Measurements from ENCODE around the gene TSPAN17.

Gene TSPAN17

DNA sequence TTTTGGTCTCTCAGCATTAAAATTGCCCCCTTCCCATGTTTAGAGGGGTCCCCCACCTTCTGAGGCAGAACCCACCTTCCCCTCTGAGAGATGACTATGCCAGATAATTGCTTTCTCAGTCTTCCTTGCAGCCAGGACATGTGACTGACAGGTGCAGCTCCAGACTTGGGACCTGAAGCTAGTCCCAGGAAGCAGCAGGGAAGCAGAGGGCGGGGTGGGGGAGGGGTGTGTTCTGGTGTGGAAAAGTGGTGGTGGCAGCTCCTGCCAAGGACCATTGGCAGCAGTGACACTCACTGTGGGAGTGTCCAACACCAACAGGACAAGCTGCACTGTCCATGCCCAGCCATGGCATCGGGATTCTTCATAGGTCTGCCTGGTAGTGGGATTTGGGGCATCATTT, 14.5 kb upstream of the TSPAN17 start:
- H3K36me3 ChIP-seq (ENCODE audit: control insufficient read depth, insufficient read depth, low read length, severe bottlenecking) = no peaks in the 10 kb centered on the region

DNA sequence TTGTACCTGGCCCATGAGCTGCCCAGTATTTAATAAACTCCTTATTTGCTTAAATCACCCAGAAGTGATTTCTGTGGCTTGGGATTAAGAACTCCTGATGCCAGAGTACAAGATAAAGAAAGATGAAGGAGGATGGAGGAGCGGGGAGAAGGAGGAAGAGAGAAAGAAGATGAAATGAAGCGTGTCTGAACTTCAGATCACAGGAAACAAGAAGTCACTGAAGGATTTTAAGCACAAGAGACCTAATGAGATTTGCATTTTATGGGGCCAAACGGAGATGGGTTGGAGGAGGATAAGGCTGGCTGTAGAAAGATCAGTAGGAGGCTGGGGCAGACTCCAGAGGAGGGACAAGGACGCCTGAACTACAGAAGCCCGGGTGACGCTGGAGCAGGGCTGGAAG, 13.7 kb upstream of the TSPAN17 start:
- Histone ChIP-seq H3K9ac (ENCODE audit: low read length) (no peak overlapping the region), H3K27me3 (replicated peaks; ENCODE audit: control insufficient read depth, insufficient read depth, low read length) (peaks cover 54% of the 10 kb centered on the region), H3K36me3 (ENCODE audit: control insufficient read depth, insufficient read depth, low read length, severe bottlenecking) (no peaks in the 10 kb centered on the region), H3K4me1 (ENCODE audit: control insufficient read depth, insufficient read depth, low read length) (peaks cover 6% of the 10 kb centered on the region), H3K9me3 (ENCODE audit: control insufficient read depth, low read length) (no peaks in the 10 kb centered on the region), H3K4me3 (ENCODE audit: low read length) (no peak overlapping the region)
- no peak for DNase-seq (ENCODE audit: low read depth)

More for the DNA sequence above, 14.5 kb upstream of the TSPAN17 start:
- Histone ChIP-seq H3K9ac (ENCODE audit: low read length) (no peak overlapping the region), H3K27me3 (replicated peaks; ENCODE audit: control insufficient read depth, insufficient read depth, low read length) (peaks cover 58% of the 10 kb centered on the region), H3K4me3 (ENCODE audit: low read length) (no peak overlapping the region), H3K9me3 (ENCODE audit: control insufficient read depth, low read length) (no peaks in the 10 kb centered on the region), H3K4me1 (ENCODE audit: control insufficient read depth, insufficient read depth, low read length) (peaks cover 6% of the 10 kb centered on the region)
- DNase-seq (ENCODE audit: low read depth) = no peak

DNA sequence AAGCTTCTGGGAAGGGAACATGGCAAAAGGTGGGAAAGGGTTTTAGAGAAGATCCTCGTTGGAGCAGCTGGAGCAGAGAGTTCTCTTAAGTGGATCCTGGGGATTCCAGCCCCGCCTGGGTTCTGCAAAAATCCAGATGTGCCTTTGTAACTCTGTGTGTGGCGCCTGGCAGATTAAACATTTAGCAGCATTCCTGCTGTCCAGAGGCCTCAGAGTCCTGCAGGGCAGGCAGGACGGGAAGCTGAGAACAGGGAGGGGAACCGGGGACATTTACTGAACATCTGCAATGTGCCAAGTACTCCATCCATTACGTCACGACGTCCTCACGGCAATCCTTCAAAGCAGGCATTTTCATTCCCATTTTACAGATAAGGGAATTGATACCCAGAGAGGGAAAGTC, 10.9 kb upstream of the TSPAN17 start:
- peak; percentile 24 for DNase-seq (ENCODE audit: low read depth)
- no peaks in the 10 kb centered on the region for H3K9me3 ChIP-seq (ENCODE audit: control insufficient read depth, low read length)
- no peak overlapping the region for H3K4me3 ChIP-seq (ENCODE audit: low read length)
- peaks cover 4% of the 10 kb centered on the region for H3K4me1 ChIP-seq (ENCODE audit: control insufficient read depth, insufficient read depth, low read length)
- no peaks in the 10 kb centered on the region for H3K36me3 ChIP-seq (ENCODE audit: control insufficient read depth, insufficient read depth, low read length, severe bottlenecking)
- no peak overlapping the region for H3K9ac ChIP-seq (ENCODE audit: low read length)
- peaks cover 38% of the 10 kb centered on the region for H3K27me3 ChIP-seq (replicated peaks; ENCODE audit: control insufficient read depth, insufficient read depth, low read length)

DNA sequence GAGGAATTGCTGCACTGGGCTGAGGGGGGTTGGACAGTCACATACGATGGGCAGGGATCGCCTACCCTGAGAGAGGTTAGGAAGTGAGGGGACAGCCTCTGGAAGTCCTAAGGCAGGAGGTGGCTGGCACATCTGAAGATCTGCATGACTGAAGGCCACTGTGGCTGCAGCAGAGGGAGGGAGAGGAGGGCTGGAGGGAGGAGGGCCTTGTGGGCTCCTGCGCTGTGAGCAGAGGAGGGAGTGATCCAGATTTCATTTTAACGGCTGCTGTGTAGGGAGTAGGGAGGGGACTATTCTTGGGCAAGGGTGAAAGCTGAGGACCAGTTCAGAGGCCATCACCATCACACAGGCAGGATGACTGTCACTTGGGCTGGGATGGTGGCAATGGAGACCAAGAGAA, 9.7 kb upstream of the TSPAN17 start:
- no peak overlapping the region for H3K9ac ChIP-seq (ENCODE audit: low read length)
- peaks cover 4% of the 10 kb centered on the region for H3K4me1 ChIP-seq (ENCODE audit: control insufficient read depth, insufficient read depth, low read length)
- no peaks in the 10 kb centered on the region for H3K9me3 ChIP-seq (ENCODE audit: control insufficient read depth, low read length)
- H3K27me3 ChIP-seq (replicated peaks; ENCODE audit: control insufficient read depth, insufficient read depth, low read length) = peaks cover 27% of the 10 kb centered on the region
- no peaks in the 10 kb centered on the region for H3K36me3 ChIP-seq (ENCODE audit: control insufficient read depth, insufficient read depth, low read length, severe bottlenecking)
- no peak for DNase-seq (ENCODE audit: low read depth)
- H3K4me3 ChIP-seq (ENCODE audit: low read length) = no peak overlapping the region

DNA sequence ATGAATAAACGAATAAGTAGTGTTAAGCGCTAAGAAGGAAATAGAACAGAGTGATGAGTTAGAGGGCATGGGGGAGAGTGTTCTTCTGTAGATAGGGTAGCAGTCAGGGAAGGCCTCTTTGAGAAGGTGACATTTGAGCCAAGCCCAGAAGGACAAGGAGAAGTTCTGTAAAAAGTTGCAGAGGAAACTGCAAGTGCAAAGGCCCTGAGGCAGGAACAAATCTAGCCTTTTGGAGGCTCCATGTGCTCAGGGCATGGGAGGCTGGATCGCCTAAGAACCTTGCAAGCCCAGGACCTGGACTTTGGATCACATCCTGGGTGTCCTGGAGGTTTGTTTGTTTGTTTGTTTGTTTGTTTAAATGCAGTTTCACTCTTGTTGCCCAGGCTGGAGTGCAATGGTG, 8.8 kb upstream of the TSPAN17 start:
- Histone ChIP-seq H3K4me3 (ENCODE audit: low read length) (no peak overlapping the region), H3K36me3 (ENCODE audit: control insufficient read depth, insufficient read depth, low read length, severe bottlenecking) (no peaks in the 10 kb centered on the region), H3K4me1 (ENCODE audit: control insufficient read depth, insufficient read depth, low read length) (peaks cover 4% of the 10 kb centered on the region), H3K9ac (ENCODE audit: low read length) (no peak overlapping the region), H3K9me3 (ENCODE audit: control insufficient read depth, low read length) (no peaks in the 10 kb centered on the region), H3K27me3 (replicated peaks; ENCODE audit: control insufficient read depth, insufficient read depth, low read length) (peaks cover 18% of the 10 kb centered on the region)
- DNase-seq (ENCODE audit: low read depth) = no peak

DNA sequence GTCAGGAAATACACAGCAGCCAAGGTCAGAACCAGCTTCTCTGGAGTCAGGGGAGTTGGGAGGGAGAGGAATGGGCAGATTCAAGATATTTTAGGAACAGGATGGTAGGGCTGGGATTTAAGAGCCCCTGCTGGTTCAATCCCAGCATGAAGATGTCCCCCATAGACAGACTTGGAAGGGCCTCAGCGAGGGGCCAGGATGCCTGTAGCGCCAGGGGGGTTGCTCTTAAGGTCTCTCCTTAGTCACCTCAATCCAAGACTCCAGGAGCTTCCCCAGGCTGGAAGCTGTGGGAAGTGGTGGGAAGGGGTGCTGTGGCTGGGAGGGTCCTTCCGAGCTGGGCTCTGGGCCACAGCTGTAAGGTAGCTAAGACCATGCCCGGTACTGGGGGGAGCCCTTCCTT, 8.1 kb upstream of the TSPAN17 start:
- no peaks in the 10 kb centered on the region for H3K36me3 ChIP-seq (ENCODE audit: control insufficient read depth, insufficient read depth, low read length, severe bottlenecking)
- H3K27me3 ChIP-seq (replicated peaks; ENCODE audit: control insufficient read depth, insufficient read depth, low read length) = peaks cover 11% of the 10 kb centered on the region
- no peak overlapping the region for H3K9ac ChIP-seq (ENCODE audit: low read length)
- peaks cover 4% of the 10 kb centered on the region for H3K4me1 ChIP-seq (ENCODE audit: control insufficient read depth, insufficient read depth, low read length)
- no peak for DNase-seq (ENCODE audit: low read depth)
- no peaks in the 10 kb centered on the region for H3K9me3 ChIP-seq (ENCODE audit: control insufficient read depth, low read length)
- H3K4me3 ChIP-seq (ENCODE audit: low read length) = no peak overlapping the region

DNA sequence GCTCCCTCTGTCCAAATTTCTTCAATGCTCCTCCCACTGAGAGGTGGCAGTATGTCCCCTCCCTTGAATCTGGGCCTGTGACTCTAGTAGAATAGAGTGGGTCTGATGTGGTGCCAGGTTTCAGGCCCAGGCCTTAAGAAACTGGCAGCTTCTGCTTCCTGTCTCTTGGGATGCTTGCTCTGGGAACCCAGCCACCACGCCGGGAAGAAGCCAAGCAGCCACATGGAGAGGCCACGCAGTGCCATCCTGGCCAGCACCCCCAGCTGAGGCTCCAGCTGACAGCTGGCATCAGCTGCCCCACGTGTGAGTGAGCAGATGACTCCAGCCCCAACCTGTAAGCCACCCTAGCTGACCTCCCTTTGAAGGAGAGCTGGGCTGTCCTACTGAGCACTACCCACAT, 7.3 kb upstream of the TSPAN17 start:
- Histone ChIP-seq H3K4me3 (ENCODE audit: low read length) (no peak overlapping the region), H3K27me3 (replicated peaks; ENCODE audit: control insufficient read depth, insufficient read depth, low read length) (peaks cover 8% of the 10 kb centered on the region), H3K36me3 (ENCODE audit: control insufficient read depth, insufficient read depth, low read length, severe bottlenecking) (no peaks in the 10 kb centered on the region), H3K4me1 (ENCODE audit: control insufficient read depth, insufficient read depth, low read length) (peaks cover 4% of the 10 kb centered on the region), H3K9me3 (ENCODE audit: control insufficient read depth, low read length) (no peaks in the 10 kb centered on the region), H3K9ac (ENCODE audit: low read length) (no peak overlapping the region)
- peak; percentile 20 for DNase-seq (ENCODE audit: low read depth)

DNA sequence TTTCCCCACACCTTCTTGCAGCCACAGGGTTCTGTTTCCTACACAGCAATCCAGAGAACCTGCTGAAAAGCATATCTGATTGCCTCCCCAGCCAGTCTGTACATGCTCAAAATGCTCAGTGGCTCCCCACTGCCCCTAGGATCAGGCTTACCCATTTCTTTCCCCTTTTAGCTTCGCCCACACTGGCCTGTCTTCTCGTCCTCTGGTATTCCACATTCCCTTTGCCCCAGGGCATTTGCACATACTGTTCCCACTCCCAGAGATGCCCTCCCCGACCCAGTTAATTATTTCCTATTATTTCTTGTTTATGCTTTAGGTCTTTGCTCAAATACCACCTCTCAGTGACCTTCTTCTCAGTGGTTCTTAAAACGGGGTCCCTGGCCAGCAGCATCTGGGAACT, 6.7 kb upstream of the TSPAN17 start:
- no peak overlapping the region for H3K4me3 ChIP-seq (ENCODE audit: low read length)
- DNase-seq (ENCODE audit: low read depth) = no peak
- peaks cover 4% of the 10 kb centered on the region for H3K27me3 ChIP-seq (replicated peaks; ENCODE audit: control insufficient read depth, insufficient read depth, low read length)
- H3K36me3 ChIP-seq (ENCODE audit: control insufficient read depth, insufficient read depth, low read length, severe bottlenecking) = no peaks in the 10 kb centered on the region
- no peak overlapping the region for H3K9ac ChIP-seq (ENCODE audit: low read length)
- H3K4me1 ChIP-seq (ENCODE audit: control insufficient read depth, insufficient read depth, low read length) = peaks cover 4% of the 10 kb centered on the region
- no peaks in the 10 kb centered on the region for H3K9me3 ChIP-seq (ENCODE audit: control insufficient read depth, low read length)

DNA sequence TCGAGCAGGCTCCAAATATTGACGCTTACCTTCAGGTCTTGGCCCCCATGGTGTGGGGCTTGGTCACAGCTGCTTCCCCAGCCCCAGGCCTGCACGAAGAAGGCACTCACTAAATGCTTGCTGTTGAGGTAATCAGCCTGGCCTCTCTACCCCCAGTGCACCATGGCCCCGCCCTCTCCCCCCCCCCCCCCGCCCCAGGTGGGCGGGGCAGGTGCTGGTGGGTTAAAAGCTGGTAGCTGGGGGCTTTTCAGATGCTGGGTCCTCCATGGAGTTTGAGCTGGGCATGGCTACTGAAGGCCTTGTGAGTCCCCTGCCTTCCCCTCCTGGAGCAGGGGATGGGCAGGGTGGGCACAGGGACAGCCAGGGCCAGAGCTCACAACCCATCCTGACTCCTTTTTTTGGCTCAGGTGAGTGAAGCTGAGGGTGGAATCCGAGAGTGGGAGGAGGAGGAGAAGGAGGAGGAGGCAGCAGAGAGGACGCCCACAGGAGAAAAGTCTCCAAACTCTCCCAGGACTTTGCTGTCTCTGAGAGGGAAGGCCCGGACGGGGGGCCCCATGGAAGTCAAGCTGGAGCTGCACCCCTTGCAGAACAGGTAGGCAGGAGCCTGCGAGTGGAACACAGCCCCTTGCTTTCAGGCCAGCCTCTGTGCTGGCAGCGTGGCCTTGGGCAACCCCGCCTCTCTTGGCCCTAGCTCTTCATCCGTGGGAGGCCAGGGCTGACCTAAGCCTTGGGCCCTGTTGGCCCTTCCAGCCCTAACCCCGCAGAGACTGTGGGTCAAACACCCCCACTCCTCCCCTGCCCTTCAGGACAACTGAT, 4.4 kb upstream of the TSPAN17 start:
- H3K9me3 ChIP-seq (ENCODE audit: control insufficient read depth, low read length) = no peaks in the 10 kb centered on the region
- H3K9ac ChIP-seq (ENCODE audit: low read length) = no peak overlapping the region
- no peak overlapping the region for H3K4me3 ChIP-seq (ENCODE audit: low read length)
- H3K27me3 ChIP-seq (replicated peaks; ENCODE audit: control insufficient read depth, insufficient read depth, low read length) = no peaks in the 10 kb centered on the region
- H3K4me1 ChIP-seq (ENCODE audit: control insufficient read depth, insufficient read depth, low read length) = peaks cover 8% of the 10 kb centered on the region
- no peaks in the 10 kb centered on the region for H3K36me3 ChIP-seq (ENCODE audit: control insufficient read depth, insufficient read depth, low read length, severe bottlenecking)
- no peak for DNase-seq (ENCODE audit: low read depth)

DNA sequence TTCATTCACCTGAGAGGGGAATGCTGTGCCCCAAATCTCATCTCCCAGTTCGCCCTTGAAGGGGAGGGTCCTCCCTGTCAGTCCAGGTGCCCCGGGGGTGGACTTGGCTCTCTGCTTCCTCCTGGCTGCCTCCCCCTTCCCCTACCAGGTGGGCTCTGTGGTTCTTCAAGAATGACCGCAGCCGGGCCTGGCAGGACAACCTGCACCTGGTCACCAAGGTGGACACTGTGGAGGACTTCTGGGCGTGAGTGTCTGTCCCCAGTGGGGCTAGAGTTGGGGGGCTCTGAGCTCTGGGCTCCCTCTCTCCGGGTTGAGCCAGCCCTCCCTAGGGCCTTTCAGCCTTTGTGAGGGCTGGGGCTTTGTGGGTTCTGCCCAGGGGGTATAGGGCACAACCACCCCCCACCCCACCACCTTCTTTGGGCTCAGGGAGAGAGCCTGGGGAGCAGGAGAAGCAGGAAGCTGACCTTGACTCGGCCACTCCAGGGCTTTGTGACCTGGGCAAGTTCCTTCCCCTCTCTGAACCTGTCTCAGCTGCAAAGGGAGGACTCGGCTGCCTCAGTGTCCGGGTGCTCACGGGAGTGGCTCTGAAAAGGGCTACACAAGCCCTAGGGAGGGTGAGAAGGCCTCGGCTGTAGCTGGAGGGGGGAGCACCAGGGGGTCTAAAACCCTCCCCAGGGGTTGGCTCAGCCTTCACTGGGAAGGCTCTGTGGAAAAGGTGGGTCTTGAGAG, 3.6 kb upstream of the TSPAN17 start:
- Histone ChIP-seq H3K9me3 (ENCODE audit: control insufficient read depth, low read length) (no peaks in the 10 kb centered on the region), H3K4me3 (ENCODE audit: low read length) (no peak overlapping the region), H3K36me3 (ENCODE audit: control insufficient read depth, insufficient read depth, low read length, severe bottlenecking) (no peaks in the 10 kb centered on the region), H3K27me3 (replicated peaks; ENCODE audit: control insufficient read depth, insufficient read depth, low read length) (no peaks in the 10 kb centered on the region), H3K4me1 (ENCODE audit: control insufficient read depth, insufficient read depth, low read length) (peaks cover 15% of the 10 kb centered on the region), H3K9ac (ENCODE audit: low read length) (no peak overlapping the region)
- DNase-seq (ENCODE audit: low read depth) = no peak

DNA sequence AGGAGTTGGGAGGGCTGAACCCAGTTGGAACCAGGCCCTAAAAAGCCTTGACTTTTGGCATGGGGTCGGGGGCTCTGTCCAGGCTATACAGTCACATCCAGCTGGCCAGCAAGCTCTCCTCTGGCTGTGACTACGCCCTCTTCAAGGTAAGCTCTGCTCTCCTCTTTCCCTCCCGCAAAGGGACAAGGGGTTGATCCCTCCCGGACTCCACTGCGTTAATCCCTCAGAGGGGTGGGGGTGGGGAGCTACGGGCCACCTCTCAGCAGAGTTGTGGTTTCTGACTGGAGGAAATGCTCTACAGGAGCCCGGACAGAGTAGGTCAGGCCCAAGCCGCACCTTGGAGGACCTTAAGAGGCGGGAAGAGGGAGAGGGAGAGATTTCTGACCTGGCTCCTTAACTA, 3.0 kb upstream of the TSPAN17 start:
- no peaks in the 10 kb centered on the region for H3K36me3 ChIP-seq (ENCODE audit: control insufficient read depth, insufficient read depth, low read length, severe bottlenecking)
- H3K9ac ChIP-seq (ENCODE audit: low read length) = no peak overlapping the region
- H3K4me3 ChIP-seq (ENCODE audit: low read length) = no peak overlapping the region
- peaks cover 19% of the 10 kb centered on the region for H3K4me1 ChIP-seq (ENCODE audit: control insufficient read depth, insufficient read depth, low read length)
- no peak for DNase-seq (ENCODE audit: low read depth)
- no peaks in the 10 kb centered on the region for H3K27me3 ChIP-seq (replicated peaks; ENCODE audit: control insufficient read depth, insufficient read depth, low read length)
- H3K9me3 ChIP-seq (ENCODE audit: control insufficient read depth, low read length) = no peaks in the 10 kb centered on the region

Data from adipocyte (in vitro differentiated cells).